GM13977 (cell line): ENCODE results near the gene APOF.
A peak's percentile ranks its signal among the peaks of the same experiment; 100 is the strongest.

ENCODE experiments used
- DNase-seq: peaks from one replicate; pipeline ENCODE4 v3.0.0; 2012; ENCODE audit warnings: low spot score
- in situ Hi-C: fragments of 300-500 bp; cut with MboI; formaldehyde crosslinking; loops from one replicate; pipeline ENCODE4 v1.12.0; 2022; ENCODE audit warnings: low sequenced_read_pairs, low pct_unique_long_range_greater_than_20kb, mixed read lengths, inconsistent platforms; ENCODE audit not compliant: unreplicated experiment
- TF ChIP-seq, protein P1 (sequence below): IDR thresholded peaks from 2 replicates; pipeline ENCODE4 v1.5.1; 2012; ENCODE audit warnings: mild to moderate bottlenecking, control low read depth; ENCODE audit not compliant: insufficient read depth; ENCODE audit errors: extremely low read depth, missing control alignments

APOF gene

DNA sequence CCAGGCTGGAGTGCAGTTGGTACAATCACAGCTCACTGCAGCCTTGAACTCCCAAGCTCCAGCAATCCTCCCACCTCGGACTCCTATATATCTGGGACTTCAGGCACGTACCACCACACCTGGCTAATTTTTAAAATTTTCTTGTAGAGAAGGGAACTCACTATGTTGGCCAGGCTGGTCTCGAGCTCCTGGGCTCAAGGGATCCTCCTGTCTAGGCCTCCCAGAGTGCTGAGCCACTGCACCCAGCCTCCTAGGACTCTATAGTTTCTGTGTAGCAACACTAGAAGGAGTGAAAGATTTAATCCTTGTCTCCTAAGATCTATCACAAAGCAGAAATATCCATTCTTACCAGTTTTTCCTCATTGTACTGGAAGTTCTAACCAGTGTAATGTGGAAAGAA lies 4.3 kb upstream of the APOF start:
- DNase-seq = no peak
- TF ChIP-seq, protein P1, sequence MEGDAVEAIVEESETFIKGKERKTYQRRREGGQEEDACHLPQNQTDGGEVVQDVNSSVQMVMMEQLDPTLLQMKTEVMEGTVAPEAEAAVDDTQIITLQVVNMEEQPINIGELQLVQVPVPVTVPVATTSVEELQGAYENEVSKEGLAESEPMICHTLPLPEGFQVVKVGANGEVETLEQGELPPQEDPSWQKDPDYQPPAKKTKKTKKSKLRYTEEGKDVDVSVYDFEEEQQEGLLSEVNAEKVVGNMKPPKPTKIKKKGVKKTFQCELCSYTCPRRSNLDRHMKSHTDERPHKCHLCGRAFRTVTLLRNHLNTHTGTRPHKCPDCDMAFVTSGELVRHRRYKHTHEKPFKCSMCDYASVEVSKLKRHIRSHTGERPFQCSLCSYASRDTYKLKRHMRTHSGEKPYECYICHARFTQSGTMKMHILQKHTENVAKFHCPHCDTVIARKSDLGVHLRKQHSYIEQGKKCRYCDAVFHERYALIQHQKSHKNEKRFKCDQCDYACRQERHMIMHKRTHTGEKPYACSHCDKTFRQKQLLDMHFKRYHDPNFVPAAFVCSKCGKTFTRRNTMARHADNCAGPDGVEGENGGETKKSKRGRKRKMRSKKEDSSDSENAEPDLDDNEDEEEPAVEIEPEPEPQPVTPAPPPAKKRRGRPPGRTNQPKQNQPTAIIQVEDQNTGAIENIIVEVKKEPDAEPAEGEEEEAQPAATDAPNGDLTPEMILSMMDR = no peak
- in situ Hi-C loops = no loop called here

DNA sequence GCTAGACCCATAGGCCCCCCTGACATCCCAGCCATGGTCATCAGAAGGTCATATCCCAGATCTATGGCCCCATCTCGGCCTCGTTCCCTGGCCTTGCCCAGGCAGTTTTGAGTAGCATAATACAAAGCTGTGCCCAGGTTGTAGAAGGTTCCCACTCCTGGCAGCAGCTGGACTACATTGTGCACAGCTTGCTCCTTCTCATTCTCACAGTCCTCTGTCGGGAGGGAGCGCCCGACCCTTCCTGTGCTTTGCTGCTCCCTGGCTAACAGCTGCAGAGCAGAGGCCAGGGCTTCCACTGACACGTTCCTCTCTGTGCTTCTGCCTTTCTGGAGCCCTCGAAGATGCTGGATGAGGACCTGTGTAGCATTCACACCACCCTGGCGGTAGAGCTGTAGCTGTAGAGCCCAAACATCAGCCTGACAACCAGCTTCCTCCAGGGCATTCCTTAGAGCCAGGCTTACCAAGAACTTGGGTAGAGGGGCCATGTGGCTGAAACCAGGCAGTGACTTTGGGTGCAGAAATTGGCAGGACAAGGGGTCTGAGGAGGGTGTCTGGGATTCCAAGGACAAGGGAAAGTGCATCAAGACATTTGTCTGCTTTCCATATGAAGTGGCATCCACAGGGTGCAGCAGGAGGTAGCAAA lies 1.0 kb downstream of the APOF start:
- DNase-seq = no peak
- TF ChIP-seq, protein P1 = no peak
- in situ Hi-C loops = no loop called here

DNA sequence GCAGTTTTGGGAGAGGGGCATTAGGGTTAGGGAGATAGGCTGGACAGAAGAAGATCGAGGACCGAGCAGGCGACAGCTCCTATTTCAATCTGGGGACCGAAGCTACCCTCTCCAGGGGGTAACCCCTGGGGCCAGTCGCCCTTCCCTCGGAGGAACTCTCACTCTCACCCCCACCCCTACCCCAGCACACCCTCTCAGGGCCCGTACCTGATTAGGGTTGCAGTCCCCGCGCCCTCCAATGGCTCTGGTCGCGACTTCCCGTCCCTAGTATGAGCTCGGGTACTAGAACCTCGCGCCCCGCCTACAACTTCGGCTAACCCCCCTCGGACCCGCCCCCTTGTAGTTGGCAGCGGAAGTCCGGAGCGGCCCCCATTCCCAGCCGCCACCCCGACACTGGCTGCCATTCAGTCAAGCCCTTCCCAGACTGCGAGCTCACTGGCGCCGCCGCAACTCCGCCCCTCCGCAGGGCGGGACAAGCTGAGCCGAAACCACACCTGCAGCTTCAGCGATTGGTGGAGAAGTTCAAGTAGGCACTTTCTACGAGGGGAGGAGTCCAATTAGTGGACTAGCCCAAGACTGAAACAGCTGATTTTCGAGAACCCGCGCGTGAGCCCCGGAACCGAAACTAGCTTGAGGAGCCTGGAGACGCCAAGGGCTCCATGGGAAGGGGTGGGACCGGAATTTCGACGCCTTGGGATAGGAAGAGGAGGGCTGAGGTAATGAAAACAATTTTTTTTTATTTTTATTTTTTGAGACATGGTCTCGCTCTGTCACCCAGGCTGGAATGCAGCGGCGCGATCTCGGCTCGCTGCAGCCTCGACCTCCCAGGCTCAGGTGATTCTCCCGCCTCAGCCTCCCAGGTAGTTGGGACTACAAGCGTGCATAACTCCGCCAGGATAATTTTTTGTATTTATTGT lies 2.5 kb downstream of the APOF start, which contains the start of gene STAT2:
TSS of gene STAT2 (minus strand) at position 257 of the 917 bp plus-strand sequence. CDS start 3,536 bp downstream, outside the sequence.
- DNase-seq = peak; percentile 92
- in situ Hi-C loops = no loop called here

DNA sequence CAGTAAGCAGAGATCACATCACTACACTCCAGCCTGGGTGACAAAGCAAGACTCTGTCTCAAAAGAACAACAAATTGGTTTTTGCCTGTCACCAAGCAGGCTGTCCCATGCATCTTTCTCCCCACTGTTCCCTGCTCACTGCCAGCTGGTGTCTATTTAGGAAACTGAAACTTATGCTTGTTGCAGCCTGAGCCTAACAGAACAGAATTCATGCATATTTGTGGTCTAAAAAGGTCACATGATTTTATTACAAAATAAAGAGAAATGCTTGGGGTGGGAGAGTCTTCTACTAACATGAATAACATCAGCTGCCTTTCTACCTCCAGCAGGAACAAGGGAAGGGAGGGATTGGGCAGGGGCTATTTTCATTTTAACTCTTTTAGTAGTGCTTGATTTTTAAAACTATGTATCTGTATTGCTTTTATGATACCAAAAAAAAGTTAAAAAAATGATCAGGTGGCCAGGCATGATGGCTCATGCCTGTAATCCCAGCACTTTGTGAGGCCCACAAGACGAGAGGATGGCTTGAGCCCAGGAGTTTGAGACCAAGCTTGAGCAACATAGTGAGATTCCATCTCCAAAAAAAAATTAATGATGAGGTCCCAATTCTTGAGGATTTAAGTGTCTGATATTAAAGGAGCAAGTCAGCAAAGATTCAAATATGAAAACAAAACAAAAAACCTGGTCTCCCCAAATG lies 3.7 kb downstream of the APOF start:
- TF ChIP-seq, protein P1 = no peak
- in situ Hi-C loops = no loop called here
- no peak for DNase-seq

More for the DNA sequence above, 2.5 kb downstream of the APOF start, which contains the start of gene STAT2:
- TF ChIP-seq, protein P1 = no peak

DNA sequence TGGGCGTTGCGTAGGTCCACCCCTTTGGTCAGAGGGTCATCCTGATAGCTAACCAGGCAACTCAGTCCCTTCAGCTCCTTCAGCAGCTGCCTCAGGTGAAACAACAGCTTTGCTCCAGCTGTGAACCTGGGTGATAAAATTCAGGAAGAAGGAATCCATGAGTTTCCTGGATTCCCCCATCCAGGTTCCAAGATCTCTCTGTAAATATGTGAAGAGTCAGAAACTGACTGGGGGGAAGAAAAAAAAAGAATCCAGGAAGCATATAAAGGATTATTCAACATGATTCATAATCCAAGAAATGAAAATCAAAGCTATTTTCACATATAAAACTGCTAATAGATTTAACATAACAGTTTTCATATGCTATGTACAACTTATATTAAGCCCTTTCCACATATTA lies 11.3 kb downstream of the APOF start:
- in situ Hi-C loops = no loop called here
- DNase-seq = no peak
- TF ChIP-seq, protein P1 = no peak

DNA sequence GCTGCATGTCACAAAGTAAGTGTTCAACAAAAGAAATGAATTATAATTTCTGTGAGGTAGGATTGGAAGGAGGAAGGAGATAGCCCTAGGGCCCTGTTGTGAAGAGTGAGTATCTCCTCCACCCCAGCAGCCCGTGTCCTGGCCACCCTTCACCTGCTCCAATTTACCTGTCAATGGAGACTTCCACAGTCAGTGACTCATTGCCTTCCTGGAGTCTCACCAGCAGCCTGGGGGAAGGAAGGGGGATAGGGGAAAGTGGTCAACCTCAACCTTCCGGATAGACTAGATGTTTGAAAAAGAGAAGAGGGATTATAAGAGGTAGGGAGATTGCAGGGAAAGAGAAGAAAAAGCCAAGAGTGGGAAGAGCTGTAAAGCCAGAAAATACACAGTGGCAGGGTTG lies 12.0 kb downstream of the APOF start:
- no peak for DNase-seq
- TF ChIP-seq, protein P1 = no peak
- in situ Hi-C loops = no loop called here
